ENCODE measurements around the gene SHH.

- TF ChIP-seq CTCF (IDR thresholded peaks at IDR 0.05): peak in 3 of 6 experiments; percentile 43 to 46 (median 45)
- TF ChIP-seq POLR2A (IDR thresholded peaks at IDR 0.05): no peak
Observed at GRCh38 chr7:155844019-155844453, 31.8 kb upstream of the SHH start.
